ENCODE measurements around the gene NCEH1. TPM values are rescaled to one million over a fixed set of nuclear protein-coding genes. Genes with fewer than 3 reads are reported as not detected.

Gene NCEH1
- total RNA-seq, 1 experiment from 2014 or later: 4.5 TPM

GRCh38 chr3:172653004-172653572, 57.8 kb downstream of the NCEH1 start (continued):
- TF ChIP-seq, protein P1, sequence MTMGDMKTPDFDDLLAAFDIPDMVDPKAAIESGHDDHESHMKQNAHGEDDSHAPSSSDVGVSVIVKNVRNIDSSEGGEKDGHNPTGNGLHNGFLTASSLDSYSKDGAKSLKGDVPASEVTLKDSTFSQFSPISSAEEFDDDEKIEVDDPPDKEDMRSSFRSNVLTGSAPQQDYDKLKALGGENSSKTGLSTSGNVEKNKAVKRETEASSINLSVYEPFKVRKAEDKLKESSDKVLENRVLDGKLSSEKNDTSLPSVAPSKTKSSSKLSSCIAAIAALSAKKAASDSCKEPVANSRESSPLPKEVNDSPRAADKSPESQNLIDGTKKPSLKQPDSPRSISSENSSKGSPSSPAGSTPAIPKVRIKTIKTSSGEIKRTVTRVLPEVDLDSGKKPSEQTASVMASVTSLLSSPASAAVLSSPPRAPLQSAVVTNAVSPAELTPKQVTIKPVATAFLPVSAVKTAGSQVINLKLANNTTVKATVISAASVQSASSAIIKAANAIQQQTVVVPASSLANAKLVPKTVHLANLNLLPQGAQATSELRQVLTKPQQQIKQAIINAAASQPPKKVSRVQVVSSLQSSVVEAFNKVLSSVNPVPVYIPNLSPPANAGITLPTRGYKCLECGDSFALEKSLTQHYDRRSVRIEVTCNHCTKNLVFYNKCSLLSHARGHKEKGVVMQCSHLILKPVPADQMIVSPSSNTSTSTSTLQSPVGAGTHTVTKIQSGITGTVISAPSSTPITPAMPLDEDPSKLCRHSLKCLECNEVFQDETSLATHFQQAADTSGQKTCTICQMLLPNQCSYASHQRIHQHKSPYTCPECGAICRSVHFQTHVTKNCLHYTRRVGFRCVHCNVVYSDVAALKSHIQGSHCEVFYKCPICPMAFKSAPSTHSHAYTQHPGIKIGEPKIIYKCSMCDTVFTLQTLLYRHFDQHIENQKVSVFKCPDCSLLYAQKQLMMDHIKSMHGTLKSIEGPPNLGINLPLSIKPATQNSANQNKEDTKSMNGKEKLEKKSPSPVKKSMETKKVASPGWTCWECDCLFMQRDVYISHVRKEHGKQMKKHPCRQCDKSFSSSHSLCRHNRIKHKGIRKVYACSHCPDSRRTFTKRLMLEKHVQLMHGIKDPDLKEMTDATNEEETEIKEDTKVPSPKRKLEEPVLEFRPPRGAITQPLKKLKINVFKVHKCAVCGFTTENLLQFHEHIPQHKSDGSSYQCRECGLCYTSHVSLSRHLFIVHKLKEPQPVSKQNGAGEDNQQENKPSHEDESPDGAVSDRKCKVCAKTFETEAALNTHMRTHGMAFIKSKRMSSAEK (CRISPR knock-in tag; IDR thresholded peaks at IDR 0.05; ENCODE audit: borderline replicate concordance): no peak
- no peak for TF ChIP-seq NR1H2 (CRISPR knock-in tag; IDR thresholded peaks at IDR 0.05)

- Mint-ChIP-seq H3K27me3 (ENCODE audit: low read depth) (no peaks in the 10 kb centered on the region), H3K27ac (no peak overlapping the region), H3K4me1 (peaks cover 15% of the 10 kb centered on the region), H3K9me3 (no peaks in the 10 kb centered on the region), H3K36me3 (no peaks in the 10 kb centered on the region), H3K4me3 (no peak overlapping the region)
- ChIA-PET CTCF (interaction anchor here (0.7 to 2.8 kb wide), 2 partner anchors 15 to 29 kb away, joined by 3 to 9 read pairs; no protein-coding TSS in a partner anchor), POLR2A (interaction anchor here (0.7 kb wide), 1 partner anchor 40 kb away, joined by 3 read pairs; no protein-coding TSS in a partner anchor)
- ATAC-seq: no peak
- no peak for DNase-seq (ENCODE audit: low spot score)
- TF ChIP-seq TEAD1 (CRISPR knock-in tag; IDR thresholded peaks at IDR 0.05): no peak
These were observed 58.8 kb downstream of the NCEH1 start for GRCh38 chr3:172651936-172652625.

- no peaks in the 10 kb centered on the region for H3K36me3 Mint-ChIP-seq
- POLR2A ChIA-PET: interaction anchor here (0.7 kb wide), 1 partner anchor 1588 kb away, joined by 5 read pairs; no protein-coding TSS in a partner anchor
- peaks cover 15% of the 10 kb centered on the region for H3K4me1 Mint-ChIP-seq
- H3K4me3 Mint-ChIP-seq: no peak overlapping the region
- no peaks in the 10 kb centered on the region for H3K27me3 Mint-ChIP-seq (ENCODE audit: low read depth)
- no peaks in the 10 kb centered on the region for H3K9me3 Mint-ChIP-seq
- TF ChIP-seq NR2C2 (CRISPR knock-in tag; IDR thresholded peaks at IDR 0.05) (no peak), TP53 (CRISPR knock-in tag; IDR thresholded peaks at IDR 0.05) (no peak), GRHL2 (CRISPR knock-in tag; IDR thresholded peaks at IDR 0.05; ENCODE audit: insufficient replicate concordance, severe bottlenecking) (no peak), CREM (CRISPR knock-in tag; IDR thresholded peaks at IDR 0.05) (no peak), CTCF (IDR thresholded peaks at IDR 0.05) (no peak)
- DNase-seq (ENCODE audit: low spot score): no peak
- no peak for ATAC-seq
- CTCF ChIA-PET: interaction anchor here (0.8 kb wide), 1 partner anchor 189 kb away, joined by 3 read pairs; no protein-coding TSS in a partner anchor
- H3K27ac Mint-ChIP-seq: no peak overlapping the region
These were observed 60.9 kb downstream of the NCEH1 start for GRCh38 chr3:172649987-172650386.

- Mint-ChIP-seq H3K4me1 (peaks cover 15% of the 10 kb centered on the region), H3K27ac (no peak overlapping the region), H3K4me3 (no peak overlapping the region), H3K9me3 (no peaks in the 10 kb centered on the region), H3K36me3 (no peaks in the 10 kb centered on the region), H3K27me3 (ENCODE audit: low read depth) (no peaks in the 10 kb centered on the region)
- no peak for ATAC-seq
- ChIA-PET POLR2A (no interaction called here), CTCF (interaction anchor here (1.0 kb wide), 1 partner anchor 25 kb away, joined by 3 read pairs; no protein-coding TSS in a partner anchor)
- DNase-seq (ENCODE audit: low spot score): no peak
- TF ChIP-seq JUN (CRISPR knock-in tag; IDR thresholded peaks at IDR 0.05) (no peak), RELA (CRISPR knock-in tag; IDR thresholded peaks at IDR 0.05; ENCODE audit: borderline replicate concordance) (no peak), FOXJ3 (CRISPR knock-in tag; IDR thresholded peaks at IDR 0.05; ENCODE audit: borderline replicate concordance) (no peak), ZNF138 (CRISPR knock-in tag; conservative IDR thresholded peaks at IDR 0.05) (no peak), IRF2 (CRISPR knock-in tag; IDR thresholded peaks at IDR 0.05; ENCODE audit: borderline replicate concordance, low read depth) (no peak), ZNF671 (CRISPR knock-in tag; IDR thresholded peaks at IDR 0.05) (no peak), NFE2L1 (CRISPR knock-in tag; IDR thresholded peaks at IDR 0.05) (no peak), CTCF (IDR thresholded peaks at IDR 0.05) (no peak), SMAD4 (CRISPR knock-in tag; IDR thresholded peaks at IDR 0.05) (no peak)
- TF ChIP-seq, protein P2, sequence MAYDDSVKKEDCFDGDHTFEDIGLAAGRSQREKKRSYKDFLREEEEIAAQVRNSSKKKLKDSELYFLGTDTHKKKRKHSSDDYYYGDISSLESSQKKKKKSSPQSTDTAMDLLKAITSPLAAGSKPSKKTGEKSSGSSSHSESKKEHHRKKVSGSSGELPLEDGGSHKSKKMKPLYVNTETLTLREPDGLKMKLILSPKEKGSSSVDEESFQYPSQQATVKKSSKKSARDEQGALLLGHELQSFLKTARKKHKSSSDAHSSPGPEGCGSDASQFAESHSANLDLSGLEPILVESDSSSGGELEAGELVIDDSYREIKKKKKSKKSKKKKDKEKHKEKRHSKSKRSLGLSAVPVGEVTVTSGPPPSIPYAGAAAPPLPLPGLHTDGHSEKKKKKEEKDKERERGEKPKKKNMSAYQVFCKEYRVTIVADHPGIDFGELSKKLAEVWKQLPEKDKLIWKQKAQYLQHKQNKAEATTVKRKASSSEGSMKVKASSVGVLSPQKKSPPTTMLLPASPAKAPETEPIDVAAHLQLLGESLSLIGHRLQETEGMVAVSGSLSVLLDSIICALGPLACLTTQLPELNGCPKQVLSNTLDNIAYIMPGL (CRISPR knock-in tag; IDR thresholded peaks at IDR 0.05): no peak
These were observed 62.1 kb downstream of the NCEH1 start for GRCh38 chr3:172648747-172649146.
